ENCODE results near the gene PRKCB.

The PRKCB gene

GRCh38 chr16:24255456-24256371, 419.9 kb downstream of the PRKCB start, which contains the start of gene CACNG3:
CACNG3 (plus strand) TSS chr16:24256335; CDS start chr16:24256755, 420 bp downstream.
- Histone ChIP-seq H3K4me1 (ENCODE audit: insufficient read depth, low read length) (no peaks in the 10 kb centered on the region), H3K27ac (ENCODE audit: low read depth, low read length) (no peak within 1 kb of the TSS), H3K4me3 (ENCODE audit: low read depth in 1 of 2, low read length in 2 of 2) (no peak within 1 kb of the TSS)

DNA sequence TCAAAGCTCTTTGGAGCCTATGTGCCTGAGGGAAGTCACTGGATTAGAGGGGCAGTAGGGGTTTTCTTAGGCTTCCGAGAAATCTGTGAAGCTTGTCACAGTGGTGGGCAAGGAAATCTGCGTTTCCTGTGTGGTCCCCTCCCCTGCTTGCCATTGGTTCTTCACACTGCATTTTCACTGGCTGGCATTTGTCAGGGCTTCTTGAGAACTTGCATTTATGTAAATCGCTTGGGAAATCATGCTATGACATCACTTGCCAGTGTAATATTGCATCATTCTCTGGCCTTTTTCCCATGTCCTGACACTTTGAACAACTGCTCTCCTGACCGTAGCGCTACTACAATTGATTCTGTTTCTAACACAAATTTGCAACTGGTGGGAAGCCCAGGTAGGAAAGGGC, 422.2 kb downstream of the PRKCB start:
- Histone ChIP-seq H3K4me3 (ENCODE audit: low read depth in 1 of 2, low read length in 2 of 2) (no peak overlapping the region), H3K4me1 (ENCODE audit: insufficient read depth, low read length) (no peaks in the 10 kb centered on the region), H3K36me3 (ENCODE audit: insufficient read depth, low read length) (no peaks in the 10 kb centered on the region), H3K9ac (ENCODE audit: low read length) (no peak overlapping the region), H3K9me3 (ENCODE audit: low read length) (no peaks in the 10 kb centered on the region), H3K27ac (ENCODE audit: low read depth, low read length) (no peak overlapping the region), H3K27me3 (ENCODE audit: control insufficient read depth in 1 of 2, insufficient read depth in 2 of 2, low read length in 2 of 2) (peaks cover 25 to 28% of the 10 kb centered on the region in 2 donors)

More at GRCh38 chr16:24255456-24256371, 419.9 kb downstream of the PRKCB start, which contains the start of gene CACNG3:
- Histone ChIP-seq H3K9me3 (ENCODE audit: low read length) (no peaks in the 10 kb centered on the region), H3K36me3 (ENCODE audit: insufficient read depth, low read length) (no peaks in the 10 kb centered on the region), H3K27me3 (ENCODE audit: control insufficient read depth in 1 of 2, insufficient read depth in 2 of 2, low read length in 2 of 2) (peaks cover 27 to 28% of the 10 kb centered on the region in 2 donors), H3K9ac (ENCODE audit: low read length) (no peak within 1 kb of the TSS)

DNA sequence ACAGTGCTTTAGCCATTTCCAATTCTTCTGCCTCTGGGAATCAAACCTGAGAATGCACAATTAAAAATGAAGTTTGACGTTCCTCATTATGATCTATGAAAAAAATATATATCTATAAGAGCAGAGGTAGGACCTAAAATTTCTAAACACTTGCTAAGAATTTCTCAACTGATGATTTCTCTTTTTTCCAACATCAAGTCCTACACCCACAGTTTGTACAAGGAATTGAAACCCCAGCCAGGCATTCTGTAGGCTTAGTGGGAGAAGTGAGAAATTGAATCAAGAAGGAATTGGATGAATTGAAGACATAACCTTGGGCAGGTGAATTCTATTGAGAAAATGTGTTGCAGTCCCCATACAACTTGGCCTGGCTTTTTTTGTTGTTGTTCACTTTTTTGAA, 423.0 kb downstream of the PRKCB start:
- Histone ChIP-seq H3K36me3 (ENCODE audit: insufficient read depth, low read length) (no peaks in the 10 kb centered on the region), H3K27ac (ENCODE audit: low read depth, low read length) (no peak overlapping the region), H3K9ac (ENCODE audit: low read length) (no peak overlapping the region), H3K27me3 (ENCODE audit: control insufficient read depth in 1 of 2, insufficient read depth in 2 of 2, low read length in 2 of 2) (peaks cover 19 to 24% of the 10 kb centered on the region in 2 donors), H3K4me1 (ENCODE audit: insufficient read depth, low read length) (no peaks in the 10 kb centered on the region), H3K9me3 (ENCODE audit: low read length) (no peaks in the 10 kb centered on the region), H3K4me3 (ENCODE audit: low read depth in 1 of 2, low read length in 2 of 2) (no peak overlapping the region)

- Histone ChIP-seq H3K27ac (ENCODE audit: low read depth, low read length) (no peak overlapping the region), H3K36me3 (ENCODE audit: insufficient read depth, low read length) (no peaks in the 10 kb centered on the region), H3K9me3 (ENCODE audit: low read length) (no peaks in the 10 kb centered on the region), H3K9ac (ENCODE audit: low read length) (no peak overlapping the region), H3K4me3 (ENCODE audit: low read depth in 1 of 2, low read length in 2 of 2) (no peak overlapping the region), H3K4me1 (ENCODE audit: insufficient read depth, low read length) (no peaks in the 10 kb centered on the region), H3K27me3 (ENCODE audit: control insufficient read depth in 1 of 2, insufficient read depth in 2 of 2, low read length in 2 of 2) (peaks cover 0 to 3% of the 10 kb centered on the region in 2 donors)
Observed at GRCh38 chr16:24262816-24263215, 427.0 kb downstream of the PRKCB start.
